Measurements from ENCODE around the gene SLMAP.

SLMAP gene

GRCh38 chr3:57755368-57755675, 787 bp upstream of the SLMAP start:
- no peak for DNase-seq

GRCh38 chr3:57756528-57757401, 656 bp downstream of the SLMAP start:
- peak; percentile 9 for DNase-seq

- no peak for DNase-seq
Observed at GRCh38 chr3:57757642-57758297, 1.7 kb downstream of the SLMAP start.

- DNase-seq: no peak
Observed at GRCh38 chr3:57758686-57759085, 2.6 kb downstream of the SLMAP start.

GRCh38 chr3:57764794-57765193, 8.7 kb downstream of the SLMAP start:
- no peak for DNase-seq

GRCh38 chr3:57768595-57768994, 12.5 kb downstream of the SLMAP start:
- no peak for DNase-seq

- no peak for DNase-seq
Observed at GRCh38 chr3:57770009-57770827, 14.1 kb downstream of the SLMAP start.

- no peak for DNase-seq
Observed at GRCh38 chr3:57772251-57772650, 16.1 kb downstream of the SLMAP start.

- DNase-seq: no peak
Observed at GRCh38 chr3:57777774-57778173, 21.7 kb downstream of the SLMAP start.

- DNase-seq: no peak
Observed at GRCh38 chr3:57778494-57778893, 22.4 kb downstream of the SLMAP start.

- no peak for DNase-seq
Observed at GRCh38 chr3:57779666-57780065, 23.6 kb downstream of the SLMAP start.

- no peak for DNase-seq
Observed at GRCh38 chr3:57783186-57784088, 27.3 kb downstream of the SLMAP start.

- DNase-seq: no peak
Observed at GRCh38 chr3:57784089-57784735, 28.1 kb downstream of the SLMAP start.

- DNase-seq: no peak
Observed at GRCh38 chr3:57785446-57785845, 29.3 kb downstream of the SLMAP start.

GRCh38 chr3:57787867-57788623, 31.9 kb downstream of the SLMAP start:
- no peak for DNase-seq

GRCh38 chr3:57788624-57789018, 32.5 kb downstream of the SLMAP start:
- no peak for DNase-seq

- no peak for DNase-seq
Observed at GRCh38 chr3:57791245-57791644, 35.1 kb downstream of the SLMAP start.

GRCh38 chr3:57792198-57792597, 36.1 kb downstream of the SLMAP start:
- DNase-seq: no peak

GRCh38 chr3:57793737-57794187, 37.7 kb downstream of the SLMAP start:
- no peak for DNase-seq

GRCh38 chr3:57794501-57794900, 38.4 kb downstream of the SLMAP start:
- DNase-seq: no peak

- no peak for DNase-seq
Observed at GRCh38 chr3:57794951-57795350, 38.8 kb downstream of the SLMAP start.

All from activated T-cell treated with anti-CD3 and anti-CD28 coated beads for 4 hours (primary cell).